Right atrium auricular region (tissue), 2 donors: ENCODE measurements around the gene RASSF3. TPM values are rescaled to one million over a fixed set of nuclear protein-coding genes. Genes with fewer than 3 reads are reported as not detected.
"Not testable (repeated sequence)": the region's sequence is repeated elsewhere in the genome, so short reads cannot be mapped to it uniquely, and the experiment has no call there.

Experiments
- DNase-seq: peaks from one replicate; pipeline ENCODE4 v3.0.0-alpha.2; 2019; ENCODE audit warnings: low spot score
- H3K27ac ChIP-seq, 2 donors: fragments of 200-600 bp; sonication (generic); 1 replicate in 1 of 2; 2 replicates in 1 of 2; pipeline ENCODE4 v1.5.1; 2016 to 2019
- H3K27me3 ChIP-seq, 2 donors: fragments of 200-600 bp; sonication (generic); one replicate each; pipeline versions ENCODE4 v1.5.1 to v1.6.0; 2017 to 2019
- H3K36me3 ChIP-seq: fragments of 200-600 bp; sonication (generic); one replicate; pipeline ENCODE4 v1.5.1; 2016
- H3K4me1 ChIP-seq, 2 donors: fragments of 200-600 bp; sonication (generic); one replicate each; pipeline versions ENCODE4 v1.5.1 to v1.6.0; 2017 to 2019
- H3K4me3 ChIP-seq, 2 donors: fragments of 200-600 bp; sonication (generic); 1 replicate in 1 of 2; 2 replicates in 1 of 2; pipeline ENCODE4 v1.5.1; 2017 to 2019; ENCODE audit warnings: mild to moderate bottlenecking in 1 of 2, moderate library complexity in 1 of 2
- H3K9me3 ChIP-seq, 2 donors: fragments of 200-600 bp; sonication (generic); one replicate each; pipeline ENCODE4 v1.5.1; 2019
- total RNA-seq, 2 donors: library from RNA; depleted of rRNA; stranded (reverse); fragments of >200 nt; gene quantifications; one replicate each; pipeline ENCODE4 v1.1.0, GENCODE V29; 2016
- TF ChIP-seq, protein P1 (sequence below), 2 donors: fragments of 200-600 bp; sonication (generic); IDR thresholded peaks; one replicate each; pipeline ENCODE4 v1.5.1; 2019; ENCODE audit warnings: antibody characterized with exemption in 2 of 2

The RASSF3 gene
- total RNA-seq, 2 donors from 2014 or later = 55.4 to 88.4 TPM

DNA sequence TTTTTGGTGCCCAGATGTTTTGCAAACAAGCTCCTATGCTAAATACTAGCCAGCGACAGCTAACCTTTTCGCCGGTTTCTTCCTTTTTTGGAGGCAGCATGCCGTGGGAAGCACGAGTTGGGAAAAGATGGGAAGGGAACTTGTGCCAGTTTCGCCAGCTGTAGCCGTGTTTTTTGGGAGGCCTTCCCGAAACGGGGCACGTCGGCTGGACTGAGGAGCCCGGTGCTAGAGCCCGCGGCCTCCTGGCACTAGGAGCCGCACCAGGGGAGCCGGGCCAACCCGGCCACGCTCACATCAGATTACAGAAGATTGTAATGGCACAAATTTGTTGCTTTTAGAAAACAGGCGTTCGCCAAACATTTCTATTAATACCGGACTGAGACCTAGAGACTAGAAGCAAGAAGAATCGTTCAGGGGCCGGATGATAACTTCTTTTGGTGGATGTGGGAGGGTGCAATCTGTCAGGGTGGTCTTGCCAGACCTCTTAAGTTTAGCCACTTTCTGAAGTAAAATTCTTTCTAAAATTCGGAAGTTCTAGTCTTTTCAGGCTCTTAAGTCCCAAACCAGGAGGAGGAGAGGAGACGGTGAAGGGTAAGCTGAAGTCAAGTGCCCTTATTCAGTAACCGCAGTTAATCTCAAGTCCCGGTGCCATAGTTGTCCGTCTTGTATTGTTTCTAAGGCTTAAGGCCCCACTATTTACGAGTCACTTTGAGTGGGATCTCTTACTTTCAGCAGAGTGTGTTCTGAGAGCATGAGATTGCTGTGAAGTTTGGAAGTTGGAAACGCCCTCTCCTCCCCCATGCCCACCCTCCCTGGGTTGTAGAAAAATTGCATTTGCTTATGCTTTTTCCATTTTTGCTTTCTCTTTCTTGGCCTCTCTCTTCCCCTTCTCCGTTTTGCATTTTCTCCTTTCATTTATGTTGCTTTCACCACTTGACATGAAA lies 1.3 kb downstream of the RASSF3 start:
- Histone ChIP-seq H3K36me3 (no peaks in the 10 kb centered on the region), H3K4me1 (peaks cover 0 to 37% of the 10 kb centered on the region in 2 donors), H3K27ac (peak overlapping the region; percentile 87 to 94), H3K27me3 (no peaks in the 10 kb centered on the region), H3K4me3 (peak overlapping the region; percentile 84 to 87), H3K9me3 (no peaks in the 10 kb centered on the region)
- TF ChIP-seq, protein P1, sequence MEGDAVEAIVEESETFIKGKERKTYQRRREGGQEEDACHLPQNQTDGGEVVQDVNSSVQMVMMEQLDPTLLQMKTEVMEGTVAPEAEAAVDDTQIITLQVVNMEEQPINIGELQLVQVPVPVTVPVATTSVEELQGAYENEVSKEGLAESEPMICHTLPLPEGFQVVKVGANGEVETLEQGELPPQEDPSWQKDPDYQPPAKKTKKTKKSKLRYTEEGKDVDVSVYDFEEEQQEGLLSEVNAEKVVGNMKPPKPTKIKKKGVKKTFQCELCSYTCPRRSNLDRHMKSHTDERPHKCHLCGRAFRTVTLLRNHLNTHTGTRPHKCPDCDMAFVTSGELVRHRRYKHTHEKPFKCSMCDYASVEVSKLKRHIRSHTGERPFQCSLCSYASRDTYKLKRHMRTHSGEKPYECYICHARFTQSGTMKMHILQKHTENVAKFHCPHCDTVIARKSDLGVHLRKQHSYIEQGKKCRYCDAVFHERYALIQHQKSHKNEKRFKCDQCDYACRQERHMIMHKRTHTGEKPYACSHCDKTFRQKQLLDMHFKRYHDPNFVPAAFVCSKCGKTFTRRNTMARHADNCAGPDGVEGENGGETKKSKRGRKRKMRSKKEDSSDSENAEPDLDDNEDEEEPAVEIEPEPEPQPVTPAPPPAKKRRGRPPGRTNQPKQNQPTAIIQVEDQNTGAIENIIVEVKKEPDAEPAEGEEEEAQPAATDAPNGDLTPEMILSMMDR (IDR thresholded peaks at IDR 0.05) = no peak
- DNase-seq = no peak

DNA sequence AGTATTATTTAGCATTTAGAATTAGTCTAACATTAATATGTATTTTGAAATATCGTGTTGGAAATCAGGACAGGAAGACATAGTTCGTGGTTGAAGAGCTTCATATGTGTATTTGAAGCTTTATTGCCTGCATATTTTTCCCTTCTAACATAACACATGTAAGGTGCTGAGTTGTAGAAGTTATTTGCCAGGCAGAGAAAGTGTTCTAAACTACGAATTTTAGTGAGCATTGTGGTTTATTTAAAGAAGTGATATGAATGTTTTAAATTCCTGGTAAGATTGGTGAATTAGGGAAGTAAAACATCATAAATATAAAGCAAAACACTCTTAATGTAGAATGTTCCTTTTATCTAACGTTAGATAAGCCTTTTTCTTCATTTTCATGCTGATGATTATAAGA lies 2.5 kb downstream of the RASSF3 start:
- Histone ChIP-seq H3K27me3 (no peaks in the 10 kb centered on the region), H3K4me3 (peak overlapping the region; percentile 84 to 87), H3K4me1 (peaks cover 0 to 48% of the 10 kb centered on the region in 2 donors), H3K9me3 (no peaks in the 10 kb centered on the region), H3K27ac (peak overlapping the region; percentile 87 to 94), H3K36me3 (no peaks in the 10 kb centered on the region)
- TF ChIP-seq, protein P1 (IDR thresholded peaks at IDR 0.05) = no peak
- DNase-seq = no peak

DNA sequence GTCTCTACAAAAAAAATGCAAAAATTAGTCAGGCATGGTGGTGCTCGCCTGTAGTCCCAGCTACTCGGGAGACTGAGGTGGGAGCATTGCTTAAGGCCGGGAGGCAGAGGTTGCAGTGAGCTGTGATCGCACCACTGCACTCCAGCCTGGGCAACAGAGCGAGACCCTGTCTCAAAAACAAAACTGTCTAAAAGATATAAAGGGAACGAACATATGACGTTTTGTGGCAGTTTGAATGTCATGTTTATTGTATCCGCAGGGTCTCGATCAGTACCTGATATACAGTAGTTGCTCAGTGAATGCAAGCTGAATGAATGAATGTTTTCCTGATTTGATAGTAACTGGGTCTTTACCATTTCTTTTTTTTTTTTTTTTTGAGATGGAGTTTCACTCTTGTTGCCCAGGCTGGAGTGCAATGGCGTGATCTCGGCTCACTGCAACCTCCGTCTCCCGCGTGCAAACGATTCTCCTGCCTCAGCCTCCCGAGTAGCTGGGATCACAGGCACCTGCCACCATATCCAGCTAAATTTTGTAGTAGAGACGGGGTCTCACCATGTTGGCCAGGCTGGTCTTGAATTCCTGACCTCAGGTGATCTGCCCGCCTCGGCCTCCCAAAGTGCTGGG lies 3.6 kb downstream of the RASSF3 start:
- not testable (repeated sequence) for H3K4me3 ChIP-seq, H3K27me3 ChIP-seq, H3K27ac ChIP-seq, H3K36me3 ChIP-seq, DNase-seq, H3K9me3 ChIP-seq
- peaks cover 0 to 54% of the 10 kb centered on the region in 2 donors for H3K4me1 ChIP-seq

DNA sequence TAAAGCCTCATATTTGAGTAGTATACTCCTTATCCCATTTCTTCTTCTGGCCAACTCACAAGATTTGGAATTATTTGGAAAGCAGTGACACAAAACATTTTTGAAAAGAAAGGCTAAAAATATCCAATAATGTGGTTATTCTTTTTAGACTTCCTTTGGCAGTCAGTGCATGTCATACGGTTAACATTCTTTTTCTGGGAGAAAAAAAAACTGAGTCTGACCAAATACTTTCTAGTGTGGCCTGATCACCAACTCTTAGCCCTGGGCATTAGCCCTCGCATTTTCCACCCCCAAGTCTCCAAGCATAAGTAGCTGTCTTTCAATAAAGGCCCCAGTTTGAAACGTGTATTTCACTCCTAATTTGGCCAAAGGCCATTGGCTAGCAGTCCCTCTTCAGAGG lies 5.9 kb downstream of the RASSF3 start:
- no peak overlapping the region for H3K4me3 ChIP-seq
- peaks cover 0 to 65% of the 10 kb centered on the region in 2 donors for H3K4me1 ChIP-seq
- H3K27ac ChIP-seq = peak overlapping the region; percentile 26 to 32

DNA sequence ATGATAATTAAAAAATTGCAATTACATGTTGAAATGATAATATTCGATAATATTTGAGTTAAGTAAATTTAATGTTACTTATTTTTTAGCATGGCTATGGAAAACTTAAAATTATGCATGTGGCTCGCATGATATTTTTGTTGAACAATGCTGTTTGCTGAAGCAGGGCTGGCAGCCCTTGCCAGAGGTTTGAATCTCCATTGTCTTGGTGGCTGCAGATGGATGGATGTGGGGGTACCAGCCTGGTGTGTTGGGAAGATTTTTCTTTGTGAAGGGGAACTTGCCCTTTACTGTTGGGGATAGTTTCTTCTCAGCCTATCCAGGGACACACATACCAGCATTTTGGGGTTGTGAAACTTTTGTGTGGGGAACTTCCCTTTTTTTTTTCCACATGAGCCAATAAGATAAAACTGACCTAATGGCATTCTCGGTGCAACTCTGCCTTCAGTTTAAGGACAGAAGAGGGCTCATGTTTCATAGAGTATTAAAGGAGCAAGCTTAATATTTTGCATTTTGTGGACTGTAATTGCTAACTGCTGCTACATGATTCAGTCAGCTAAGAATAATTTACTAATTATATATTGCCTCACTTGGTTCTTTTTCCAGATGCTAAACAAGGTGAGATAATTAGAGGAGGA lies 8.8 kb downstream of the RASSF3 start:
- DNase-seq = no peak
- TF ChIP-seq, protein P1 (IDR thresholded peaks at IDR 0.05) = no peak
- no peaks in the 10 kb centered on the region for H3K36me3 ChIP-seq
- peaks cover 0 to 65% of the 10 kb centered on the region in 2 donors for H3K4me1 ChIP-seq
- H3K4me3 ChIP-seq = no peak overlapping the region
- H3K27me3 ChIP-seq = no peaks in the 10 kb centered on the region
- H3K9me3 ChIP-seq = no peaks in the 10 kb centered on the region
- peak overlapping the region in 1 of 2 donors; percentile 14 for H3K27ac ChIP-seq

More for the DNA sequence above, 5.9 kb downstream of the RASSF3 start:
- no peaks in the 10 kb centered on the region for H3K27me3 ChIP-seq
- H3K36me3 ChIP-seq = no peaks in the 10 kb centered on the region
- TF ChIP-seq, protein P1 (IDR thresholded peaks at IDR 0.05) = no peak
- no peaks in the 10 kb centered on the region for H3K9me3 ChIP-seq
- DNase-seq = no peak
